HL-60 (cell line): Measurements from ENCODE around the gene CHST11.

Experiments
- GABPA ChIP-seq: IDR thresholded peaks from 2 replicates; pipeline ENCODE4 v1.6.1; 2012; ENCODE audit warnings: low read depth
- POLR2AphosphoS5 ChIP-seq: IDR thresholded peaks from 2 replicates; pipeline ENCODE4 v1.6.1; 2012; ENCODE audit warnings: low read depth
- REST ChIP-seq: IDR thresholded peaks from 2 replicates; pipeline ENCODE4 v1.6.1; 2012; ENCODE audit warnings: low read depth; ENCODE audit not compliant: insufficient replicate concordance
- SPI1 ChIP-seq: IDR thresholded peaks from 2 replicates; pipeline ENCODE4 v1.6.1; 2012; ENCODE audit warnings: low read depth, mild to moderate bottlenecking, borderline replicate concordance
- TF ChIP-seq, protein P1 (sequence below): IDR thresholded peaks from one replicate; pipeline ENCODE4 v1.5.1; 2011; ENCODE audit warnings: low read length, control low read depth, inconsistent platforms; ENCODE audit not compliant: insufficient read depth

DNA sequence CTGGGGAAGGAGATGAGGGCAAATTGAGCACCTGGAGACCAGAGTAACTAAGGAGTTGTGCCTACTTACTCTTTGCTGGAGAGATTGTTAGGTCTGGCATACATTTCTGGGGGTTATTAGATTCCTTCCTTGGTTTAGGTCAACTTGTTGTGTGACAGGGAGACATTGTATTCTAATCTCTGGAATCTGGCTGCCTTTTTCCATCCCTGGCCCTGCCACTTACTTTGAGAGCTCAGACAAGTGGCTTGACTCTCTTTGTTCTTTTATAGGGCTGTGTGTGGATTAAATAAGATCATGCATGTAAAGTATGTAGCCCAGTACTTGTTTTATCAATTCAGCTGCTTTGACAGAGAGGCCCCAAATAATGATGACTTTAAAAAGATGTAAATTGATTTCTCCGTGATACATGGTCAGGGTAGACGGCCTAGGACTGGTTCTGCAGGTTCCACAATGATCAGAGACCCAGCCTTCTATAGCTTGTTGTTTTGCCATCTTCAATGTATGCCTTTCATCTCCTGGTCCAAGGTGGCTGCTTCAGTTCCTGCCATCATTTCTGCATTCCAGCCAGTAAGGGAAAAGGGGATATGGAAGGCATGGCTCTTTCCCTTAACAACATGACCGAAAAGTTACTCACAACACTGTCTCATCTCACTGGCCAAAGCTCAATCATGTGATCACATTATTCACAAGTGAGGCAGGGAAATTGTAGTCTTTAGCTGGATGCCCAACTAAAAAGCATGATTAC lies 72.6 kb downstream of the CHST11 start:
- TF ChIP-seq POLR2AphosphoS5 (no peak), GABPA (no peak), REST (no peak), SPI1 (no peak)
- TF ChIP-seq, protein P1, sequence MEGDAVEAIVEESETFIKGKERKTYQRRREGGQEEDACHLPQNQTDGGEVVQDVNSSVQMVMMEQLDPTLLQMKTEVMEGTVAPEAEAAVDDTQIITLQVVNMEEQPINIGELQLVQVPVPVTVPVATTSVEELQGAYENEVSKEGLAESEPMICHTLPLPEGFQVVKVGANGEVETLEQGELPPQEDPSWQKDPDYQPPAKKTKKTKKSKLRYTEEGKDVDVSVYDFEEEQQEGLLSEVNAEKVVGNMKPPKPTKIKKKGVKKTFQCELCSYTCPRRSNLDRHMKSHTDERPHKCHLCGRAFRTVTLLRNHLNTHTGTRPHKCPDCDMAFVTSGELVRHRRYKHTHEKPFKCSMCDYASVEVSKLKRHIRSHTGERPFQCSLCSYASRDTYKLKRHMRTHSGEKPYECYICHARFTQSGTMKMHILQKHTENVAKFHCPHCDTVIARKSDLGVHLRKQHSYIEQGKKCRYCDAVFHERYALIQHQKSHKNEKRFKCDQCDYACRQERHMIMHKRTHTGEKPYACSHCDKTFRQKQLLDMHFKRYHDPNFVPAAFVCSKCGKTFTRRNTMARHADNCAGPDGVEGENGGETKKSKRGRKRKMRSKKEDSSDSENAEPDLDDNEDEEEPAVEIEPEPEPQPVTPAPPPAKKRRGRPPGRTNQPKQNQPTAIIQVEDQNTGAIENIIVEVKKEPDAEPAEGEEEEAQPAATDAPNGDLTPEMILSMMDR, result no peak
